ENCODE data around the gene NR1D1.
A peak's percentile ranks its signal among the peaks of the same experiment; 100 is the strongest.

- TF ChIP-seq POLR2A (IDR thresholded peaks at IDR 0.05) (peak in 1 of 2 donors; percentile 58), CTCF (IDR thresholded peaks at IDR 0.05) (peak in 2 of 6 experiments; percentile 3 to 33)
These were observed 37.8 kb downstream of the NR1D1 start, which contains the start of gene THRA for GRCh38 chr17:40062329-40063186.
